ENCODE results near the gene CST6. TPM values are rescaled to one million over a fixed set of nuclear protein-coding genes. Genes with fewer than 3 reads are reported as not detected.

Gene CST6
- total and polyA plus RNA-seq, 2 of the 13 experiments (the other 11 are each of a cell fraction or from before 2014, with no cell fraction given), result not detected

- TF ChIP-seq, protein P1, sequence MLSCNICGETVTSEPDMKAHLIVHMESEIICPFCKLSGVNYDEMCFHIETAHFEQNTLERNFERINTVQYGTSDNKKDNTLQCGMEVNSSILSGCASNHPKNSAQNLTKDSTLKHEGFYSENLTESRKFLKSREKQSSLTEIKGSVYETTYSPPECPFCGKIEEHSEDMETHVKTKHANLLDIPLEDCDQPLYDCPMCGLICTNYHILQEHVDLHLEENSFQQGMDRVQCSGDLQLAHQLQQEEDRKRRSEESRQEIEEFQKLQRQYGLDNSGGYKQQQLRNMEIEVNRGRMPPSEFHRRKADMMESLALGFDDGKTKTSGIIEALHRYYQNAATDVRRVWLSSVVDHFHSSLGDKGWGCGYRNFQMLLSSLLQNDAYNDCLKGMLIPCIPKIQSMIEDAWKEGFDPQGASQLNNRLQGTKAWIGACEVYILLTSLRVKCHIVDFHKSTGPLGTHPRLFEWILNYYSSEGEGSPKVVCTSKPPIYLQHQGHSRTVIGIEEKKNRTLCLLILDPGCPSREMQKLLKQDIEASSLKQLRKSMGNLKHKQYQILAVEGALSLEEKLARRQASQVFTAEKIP (CRISPR knock-in tag; IDR thresholded peaks at IDR 0.05; ENCODE audit: borderline replicate concordance), result no peak
- TF ChIP-seq ZBTB49 (CRISPR knock-in tag; IDR thresholded peaks at IDR 0.05; ENCODE audit: borderline replicate concordance), result no peak
- TF ChIP-seq ZNF281 (CRISPR knock-in tag; IDR thresholded peaks at IDR 0.05; ENCODE audit: borderline replicate concordance), result 0 out of 2 replicates have a peak, but pooled peaks have one; percentile 23
- 0 out of 2 replicates have a peak, but pooled peaks have one; percentile 14 for TF ChIP-seq MED1 (CRISPR knock-in tag; IDR thresholded peaks at IDR 0.05)
- 0 out of 2 replicates have a peak, but pooled peaks have one; percentile 7 for TF ChIP-seq ZSCAN31 (CRISPR knock-in tag; IDR thresholded peaks at IDR 0.05; ENCODE audit: low read depth)
- TF ChIP-seq, protein P2, sequence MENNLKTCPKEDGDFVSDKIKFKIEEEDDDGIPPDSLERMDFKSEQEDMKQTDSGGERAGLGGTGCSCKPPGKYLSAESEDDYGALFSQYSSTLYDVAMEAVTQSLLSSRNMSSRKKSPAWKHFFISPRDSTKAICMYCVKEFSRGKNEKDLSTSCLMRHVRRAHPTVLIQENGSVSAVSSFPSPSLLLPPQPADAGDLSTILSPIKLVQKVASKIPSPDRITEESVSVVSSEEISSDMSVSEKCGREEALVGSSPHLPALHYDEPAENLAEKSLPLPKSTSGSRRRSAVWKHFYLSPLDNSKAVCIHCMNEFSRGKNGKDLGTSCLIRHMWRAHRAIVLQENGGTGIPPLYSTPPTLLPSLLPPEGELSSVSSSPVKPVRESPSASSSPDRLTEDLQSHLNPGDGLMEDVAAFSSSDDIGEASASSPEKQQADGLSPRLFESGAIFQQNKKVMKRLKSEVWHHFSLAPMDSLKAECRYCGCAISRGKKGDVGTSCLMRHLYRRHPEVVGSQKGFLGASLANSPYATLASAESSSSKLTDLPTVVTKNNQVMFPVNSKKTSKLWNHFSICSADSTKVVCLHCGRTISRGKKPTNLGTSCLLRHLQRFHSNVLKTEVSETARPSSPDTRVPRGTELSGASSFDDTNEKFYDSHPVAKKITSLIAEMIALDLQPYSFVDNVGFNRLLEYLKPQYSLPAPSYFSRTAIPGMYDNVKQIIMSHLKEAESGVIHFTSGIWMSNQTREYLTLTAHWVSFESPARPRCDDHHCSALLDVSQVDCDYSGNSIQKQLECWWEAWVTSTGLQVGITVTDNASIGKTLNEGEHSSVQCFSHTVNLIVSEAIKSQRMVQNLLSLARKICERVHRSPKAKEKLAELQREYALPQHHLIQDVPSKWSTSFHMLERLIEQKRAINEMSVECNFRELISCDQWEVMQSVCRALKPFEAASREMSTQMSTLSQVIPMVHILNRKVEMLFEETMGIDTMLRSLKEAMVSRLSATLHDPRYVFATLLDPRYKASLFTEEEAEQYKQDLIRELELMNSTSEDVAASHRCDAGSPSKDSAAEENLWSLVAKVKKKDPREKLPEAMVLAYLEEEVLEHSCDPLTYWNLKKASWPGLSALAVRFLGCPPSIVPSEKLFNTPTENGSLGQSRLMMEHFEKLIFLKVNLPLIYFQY (CRISPR knock-in tag; IDR thresholded peaks at IDR 0.05; ENCODE audit: borderline replicate concordance), result no peak
- TF ChIP-seq FOXA3 (CRISPR knock-in tag; IDR thresholded peaks at IDR 0.05), result no peak
- no peak for TF ChIP-seq FOXP1 (IDR thresholded peaks at IDR 0.05)
- TF ChIP-seq FOXP1 (CRISPR knock-in tag; IDR thresholded peaks at IDR 0.05), result no peak
- TF ChIP-seq MAZ (IDR thresholded peaks at IDR 0.05; ENCODE audit: borderline replicate concordance, low read depth, low read length), result no peak
- TF ChIP-seq MAZ (CRISPR knock-in tag; IDR thresholded peaks at IDR 0.05; ENCODE audit: low read depth), result no peak
- TF ChIP-seq, protein P3, sequence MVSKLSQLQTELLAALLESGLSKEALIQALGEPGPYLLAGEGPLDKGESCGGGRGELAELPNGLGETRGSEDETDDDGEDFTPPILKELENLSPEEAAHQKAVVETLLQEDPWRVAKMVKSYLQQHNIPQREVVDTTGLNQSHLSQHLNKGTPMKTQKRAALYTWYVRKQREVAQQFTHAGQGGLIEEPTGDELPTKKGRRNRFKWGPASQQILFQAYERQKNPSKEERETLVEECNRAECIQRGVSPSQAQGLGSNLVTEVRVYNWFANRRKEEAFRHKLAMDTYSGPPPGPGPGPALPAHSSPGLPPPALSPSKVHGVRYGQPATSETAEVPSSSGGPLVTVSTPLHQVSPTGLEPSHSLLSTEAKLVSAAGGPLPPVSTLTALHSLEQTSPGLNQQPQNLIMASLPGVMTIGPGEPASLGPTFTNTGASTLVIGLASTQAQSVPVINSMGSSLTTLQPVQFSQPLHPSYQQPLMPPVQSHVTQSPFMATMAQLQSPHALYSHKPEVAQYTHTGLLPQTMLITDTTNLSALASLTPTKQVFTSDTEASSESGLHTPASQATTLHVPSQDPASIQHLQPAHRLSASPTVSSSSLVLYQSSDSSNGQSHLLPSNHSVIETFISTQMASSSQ (IDR thresholded peaks at IDR 0.05; ENCODE audit: low read depth), result no peak
- TF ChIP-seq, protein P3 (CRISPR knock-in tag; IDR thresholded peaks at IDR 0.05; ENCODE audit: borderline replicate concordance), result 0 out of 2 replicates have a peak, but pooled peaks have one; percentile 20
These were observed 9.1 kb upstream of the CST6 start (continued) for GRCh38 chr11:66002648-66003225.

Measured in HepG2 (cell line).